ENCODE data around the gene EPB41L4A.

GRCh38 chr5:112388074-112388473 lies 31.0 kb downstream of the EPB41L4A start:
- TF ChIP-seq, protein P1, sequence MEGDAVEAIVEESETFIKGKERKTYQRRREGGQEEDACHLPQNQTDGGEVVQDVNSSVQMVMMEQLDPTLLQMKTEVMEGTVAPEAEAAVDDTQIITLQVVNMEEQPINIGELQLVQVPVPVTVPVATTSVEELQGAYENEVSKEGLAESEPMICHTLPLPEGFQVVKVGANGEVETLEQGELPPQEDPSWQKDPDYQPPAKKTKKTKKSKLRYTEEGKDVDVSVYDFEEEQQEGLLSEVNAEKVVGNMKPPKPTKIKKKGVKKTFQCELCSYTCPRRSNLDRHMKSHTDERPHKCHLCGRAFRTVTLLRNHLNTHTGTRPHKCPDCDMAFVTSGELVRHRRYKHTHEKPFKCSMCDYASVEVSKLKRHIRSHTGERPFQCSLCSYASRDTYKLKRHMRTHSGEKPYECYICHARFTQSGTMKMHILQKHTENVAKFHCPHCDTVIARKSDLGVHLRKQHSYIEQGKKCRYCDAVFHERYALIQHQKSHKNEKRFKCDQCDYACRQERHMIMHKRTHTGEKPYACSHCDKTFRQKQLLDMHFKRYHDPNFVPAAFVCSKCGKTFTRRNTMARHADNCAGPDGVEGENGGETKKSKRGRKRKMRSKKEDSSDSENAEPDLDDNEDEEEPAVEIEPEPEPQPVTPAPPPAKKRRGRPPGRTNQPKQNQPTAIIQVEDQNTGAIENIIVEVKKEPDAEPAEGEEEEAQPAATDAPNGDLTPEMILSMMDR (IDR thresholded peaks at IDR 0.05; ENCODE audit: insufficient read depth, low read length), result no peak
- no peak for TF ChIP-seq GABPA (IDR thresholded peaks at IDR 0.05; ENCODE audit: low read depth)

Measured in HL-60 (cell line).